CD4-positive, alpha-beta T cell treated with Interleukin-15 for 4 hours (primary cell): Measurements from ENCODE around the gene CNNM2.

Experiments used
- DNase-seq: peaks from one replicate; pipeline ENCODE4 v3.0.0-alpha.2; 2020; ENCODE audit warnings: low spot score

Gene CNNM2

DNA sequence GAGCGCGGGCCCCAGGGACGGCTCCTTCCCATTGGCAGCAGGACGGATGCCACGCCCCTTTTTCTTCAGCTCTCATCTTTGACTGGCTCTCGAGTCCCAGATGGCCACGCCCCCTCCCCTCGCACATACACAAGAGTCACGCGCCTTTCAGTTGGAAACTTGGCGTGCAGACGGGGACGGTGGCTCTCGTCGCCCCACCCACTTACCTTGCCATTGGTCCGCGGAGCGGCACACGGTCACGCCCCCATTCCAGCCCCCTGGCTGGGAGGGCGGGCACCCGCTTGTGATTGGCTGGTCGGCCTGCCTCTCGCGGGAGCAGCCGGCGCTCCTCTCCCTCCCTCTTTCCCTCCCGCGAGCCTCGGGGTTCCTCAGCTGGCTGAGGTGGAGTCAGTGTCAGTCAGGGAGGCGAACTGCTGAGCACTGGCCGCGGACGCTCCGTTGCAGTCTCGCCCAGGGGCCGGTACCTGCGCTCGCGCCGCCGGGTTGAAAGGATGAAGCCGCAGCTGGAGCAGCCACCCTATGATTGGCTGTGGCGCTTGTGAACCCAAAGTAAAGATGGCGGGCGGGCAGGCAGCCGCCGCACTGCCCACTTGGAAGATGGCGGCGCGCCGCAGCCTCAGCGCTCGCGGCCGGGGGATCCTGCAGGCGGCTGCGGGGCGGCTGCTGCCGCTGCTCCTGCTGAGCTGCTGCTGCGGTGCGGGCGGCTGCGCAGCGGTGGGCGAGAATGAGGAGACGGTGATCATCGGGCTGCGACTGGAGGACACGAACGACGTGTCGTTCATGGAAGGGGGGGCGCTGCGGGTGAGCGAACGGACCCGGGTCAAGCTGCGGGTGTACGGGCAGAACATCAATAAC is at the start of gene CNNM2:
Gene CNNM2, plus strand, starts transcription at position 333 of the 855 bp plus-strand sequence. Its CDS starts 187 bp downstream, at position 520.
- peak; percentile 100 for DNase-seq

DNA sequence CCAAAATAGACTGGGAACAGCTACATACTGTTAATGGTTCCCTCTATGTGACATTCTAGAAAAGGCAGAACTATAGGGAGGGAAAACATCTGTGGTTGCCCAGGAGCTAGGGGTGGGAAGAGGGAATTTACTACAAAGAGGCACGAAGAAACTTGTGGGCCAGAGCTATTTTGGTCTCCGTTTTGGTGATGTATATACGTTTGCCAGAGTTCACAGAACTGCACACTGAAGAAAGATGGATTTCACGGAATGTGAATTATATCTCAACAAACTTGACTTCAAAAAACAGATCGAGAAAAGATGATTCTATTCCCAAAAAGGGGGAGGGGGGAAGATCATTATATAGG is 49.2 kb upstream of the CNNM2 start:
- no peak for DNase-seq

DNA sequence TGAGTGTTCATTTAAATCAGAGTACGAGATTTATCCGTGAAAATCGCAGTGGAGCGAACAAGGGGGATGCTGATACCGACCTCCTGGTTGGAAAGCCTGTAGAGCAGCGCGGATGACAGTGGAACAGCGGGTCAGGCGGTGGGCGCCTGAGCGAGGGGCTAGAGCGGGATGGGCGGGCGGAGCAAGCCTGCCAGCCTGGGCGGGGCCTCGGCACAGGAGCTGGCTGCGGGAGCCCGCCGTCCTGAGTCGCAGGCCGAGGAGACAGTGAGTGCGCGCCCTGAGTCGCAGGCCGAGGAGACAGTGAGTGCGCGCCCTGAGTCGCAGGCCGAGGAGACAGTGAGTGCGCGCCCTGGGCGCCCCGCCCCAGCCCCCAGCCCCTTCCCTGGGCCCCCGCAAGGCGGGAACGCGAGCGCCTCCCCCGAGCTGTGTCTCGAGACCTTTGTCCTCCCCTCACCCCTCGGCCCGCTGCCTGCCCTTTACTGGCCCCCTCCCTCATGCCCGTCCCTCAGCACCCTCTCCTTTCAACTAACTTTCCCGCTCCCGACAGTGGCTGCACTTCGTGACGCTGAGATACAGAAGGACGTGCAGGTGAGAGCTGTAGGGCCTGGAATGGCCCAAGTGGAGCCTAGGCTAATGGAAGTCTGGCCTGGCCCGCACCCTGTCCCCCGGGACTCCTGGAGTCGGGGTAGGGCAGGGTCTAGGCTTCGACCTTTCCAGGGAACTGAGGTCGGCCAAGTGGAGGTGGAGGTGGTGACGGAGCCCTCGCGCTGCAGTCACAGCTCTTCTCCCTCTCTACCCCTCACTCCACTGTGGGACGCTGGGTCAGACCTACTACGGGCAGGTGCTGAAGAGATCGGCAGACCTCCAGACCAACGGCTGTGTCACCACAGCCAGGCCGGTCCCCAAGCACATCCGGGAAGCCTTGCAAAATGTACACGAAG is 48.6 kb upstream of the CNNM2 start, which contains the start of gene AS3MT:
Gene AS3MT, plus strand, starts transcription at position 213 of the 941 bp plus-strand sequence. Its CDS starts 123 bp downstream, at position 336.
- DNase-seq: no peak

DNA sequence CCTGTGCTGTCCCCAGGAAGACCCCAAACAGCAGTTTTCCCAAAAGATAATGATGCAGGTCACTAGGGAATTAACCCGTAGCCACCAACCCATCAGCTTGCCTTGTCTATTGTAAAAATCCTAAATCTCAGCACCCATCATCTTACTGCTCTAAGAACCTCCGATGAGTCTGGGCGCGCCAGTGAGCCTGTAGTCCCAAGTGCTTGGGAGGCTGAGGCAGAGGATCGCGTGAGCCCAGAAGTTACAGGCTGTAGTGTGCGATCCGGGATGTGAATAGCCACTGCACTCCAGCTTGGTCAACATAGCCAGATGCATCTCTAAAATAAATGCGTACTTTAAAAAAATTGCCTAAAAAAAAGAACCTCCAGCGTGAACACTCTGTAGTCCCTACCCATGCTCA is 47.9 kb upstream of the CNNM2 start:
- DNase-seq: no peak

- DNase-seq: no peak
Measured at GRCh38 chr10:102872163-102872562, 45.9 kb upstream of the CNNM2 start.

- DNase-seq: no peak
Measured at GRCh38 chr10:102876747-102877153, 41.3 kb upstream of the CNNM2 start.

GRCh38 chr10:102878629-102879028 is 39.5 kb upstream of the CNNM2 start:
- DNase-seq: no peak

GRCh38 chr10:102880256-102880655 is 37.8 kb upstream of the CNNM2 start:
- DNase-seq: no peak

- DNase-seq: no peak
Measured at GRCh38 chr10:102888048-102888447, 30.0 kb upstream of the CNNM2 start.

GRCh38 chr10:102894466-102895213 is 23.5 kb upstream of the CNNM2 start:
- DNase-seq: no peak

- no peak for DNase-seq
Measured at GRCh38 chr10:102900006-102900405, 18.1 kb upstream of the CNNM2 start.

DNA sequence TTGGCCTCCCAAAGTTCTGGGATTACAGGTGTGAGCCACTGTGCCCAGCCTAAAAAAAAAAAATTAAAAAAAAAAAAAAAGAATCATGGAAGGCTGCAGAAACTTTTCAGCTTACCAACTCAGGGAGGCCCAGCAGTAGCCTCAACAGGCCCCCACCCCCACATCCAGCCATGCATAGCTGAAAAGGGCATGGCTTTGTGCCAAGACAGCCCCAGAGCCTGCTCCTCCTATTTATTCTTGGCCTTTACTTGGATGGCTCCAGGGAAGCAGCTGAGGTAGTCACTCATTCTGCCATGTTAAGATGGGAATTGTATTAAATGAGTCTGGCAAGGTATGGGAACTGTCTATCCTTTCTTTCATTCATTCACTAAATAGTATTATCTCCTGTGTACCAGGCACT is 13.7 kb upstream of the CNNM2 start:
- DNase-seq: no peak

DNA sequence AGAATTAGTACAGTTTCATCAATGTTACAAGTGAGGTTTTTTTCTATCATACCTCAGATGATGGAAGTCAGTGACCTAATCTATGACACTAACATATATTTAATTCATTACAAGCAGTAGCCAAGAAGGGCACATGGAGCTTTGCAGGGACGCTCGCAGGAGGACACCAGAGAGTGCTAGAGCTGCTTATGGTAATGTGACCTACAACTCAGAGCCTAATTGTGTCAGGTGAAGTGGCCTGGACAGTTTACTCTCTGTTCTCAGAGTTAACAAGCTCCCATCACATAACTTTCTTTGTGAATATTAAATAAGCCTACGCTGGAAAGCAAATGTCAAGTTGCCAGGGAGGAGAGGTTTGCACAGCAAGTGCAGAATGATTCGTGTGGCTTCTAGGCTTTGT is 11.6 kb upstream of the CNNM2 start:
- no peak for DNase-seq

DNA sequence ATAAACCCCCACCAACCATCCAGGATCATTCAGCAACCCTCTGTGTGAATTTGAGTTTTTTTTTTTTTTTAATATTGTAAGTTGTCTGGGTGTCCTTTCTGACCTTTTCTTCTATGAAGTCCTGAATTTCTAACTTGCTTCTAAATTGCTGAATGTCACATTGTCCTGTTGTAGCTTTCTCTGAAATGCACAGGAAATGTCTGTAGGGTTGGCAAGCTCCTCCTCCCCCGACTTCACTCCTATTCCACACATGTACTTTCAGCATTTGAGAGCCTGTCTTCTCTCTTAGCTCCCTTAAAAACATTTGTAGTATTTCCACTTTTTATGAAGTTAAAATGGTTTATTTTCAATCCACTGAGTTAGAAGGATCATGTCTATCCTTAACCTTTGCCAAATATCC is 3.3 kb upstream of the CNNM2 start:
- no peak for DNase-seq

DNA sequence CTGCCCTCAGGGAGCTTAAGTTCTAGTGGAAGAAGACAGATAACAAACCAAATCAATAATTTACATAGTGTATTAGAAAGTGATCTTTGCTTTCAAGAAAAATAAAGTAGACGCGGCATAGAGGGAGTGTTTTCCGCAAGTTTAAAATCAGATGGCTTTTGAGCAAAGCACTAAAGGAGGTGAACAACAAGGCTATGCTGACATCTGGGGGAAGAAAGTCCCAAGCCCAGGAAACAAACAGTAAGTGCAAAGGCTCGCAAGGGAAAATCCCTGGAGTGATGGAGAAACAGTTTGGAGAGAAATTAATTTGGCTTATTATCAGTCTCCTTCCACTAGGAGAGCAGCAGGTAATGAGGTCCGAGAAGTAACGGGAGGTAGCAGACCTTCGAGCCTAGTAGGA is 1.9 kb upstream of the CNNM2 start:
- DNase-seq: no peak

DNA sequence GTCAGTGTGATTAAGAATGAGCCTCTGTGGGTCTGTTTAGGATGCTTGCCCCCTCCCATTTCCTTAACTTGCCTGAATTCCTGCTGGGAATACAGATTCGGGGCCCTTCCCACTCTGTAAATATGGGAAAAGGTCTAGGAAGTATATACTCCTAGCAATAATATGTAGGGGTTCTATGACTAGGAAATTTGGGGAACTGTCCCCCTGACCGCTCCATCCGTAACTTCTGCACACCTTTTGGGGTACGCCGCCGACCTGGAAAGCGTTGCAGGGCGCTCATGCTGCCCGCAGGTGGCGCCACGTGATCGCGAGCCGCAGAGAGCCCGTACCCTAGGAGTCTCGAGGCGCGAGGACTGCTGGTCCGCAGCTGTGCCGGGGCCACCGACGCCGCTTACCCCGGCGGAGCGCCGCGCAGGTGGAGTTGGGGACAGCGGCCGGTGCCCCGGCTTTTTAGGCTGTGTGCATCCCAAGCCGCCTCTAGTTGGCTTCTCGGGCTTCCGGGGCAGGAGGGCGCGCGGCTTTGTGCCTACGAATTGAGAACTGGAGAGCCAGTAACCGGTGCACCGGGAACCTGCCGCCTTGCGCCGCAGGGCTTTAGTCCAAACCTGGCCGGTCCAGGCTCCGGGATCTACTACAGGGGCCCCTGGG is 656 bp upstream of the CNNM2 start:
- DNase-seq: peak; percentile 79

GRCh38 chr10:102918817-102919245 is 737 bp downstream of the CNNM2 start:
- peak; percentile 21 for DNase-seq

GRCh38 chr10:102919246-102919959 is 1.3 kb downstream of the CNNM2 start:
- DNase-seq: no peak

DNA sequence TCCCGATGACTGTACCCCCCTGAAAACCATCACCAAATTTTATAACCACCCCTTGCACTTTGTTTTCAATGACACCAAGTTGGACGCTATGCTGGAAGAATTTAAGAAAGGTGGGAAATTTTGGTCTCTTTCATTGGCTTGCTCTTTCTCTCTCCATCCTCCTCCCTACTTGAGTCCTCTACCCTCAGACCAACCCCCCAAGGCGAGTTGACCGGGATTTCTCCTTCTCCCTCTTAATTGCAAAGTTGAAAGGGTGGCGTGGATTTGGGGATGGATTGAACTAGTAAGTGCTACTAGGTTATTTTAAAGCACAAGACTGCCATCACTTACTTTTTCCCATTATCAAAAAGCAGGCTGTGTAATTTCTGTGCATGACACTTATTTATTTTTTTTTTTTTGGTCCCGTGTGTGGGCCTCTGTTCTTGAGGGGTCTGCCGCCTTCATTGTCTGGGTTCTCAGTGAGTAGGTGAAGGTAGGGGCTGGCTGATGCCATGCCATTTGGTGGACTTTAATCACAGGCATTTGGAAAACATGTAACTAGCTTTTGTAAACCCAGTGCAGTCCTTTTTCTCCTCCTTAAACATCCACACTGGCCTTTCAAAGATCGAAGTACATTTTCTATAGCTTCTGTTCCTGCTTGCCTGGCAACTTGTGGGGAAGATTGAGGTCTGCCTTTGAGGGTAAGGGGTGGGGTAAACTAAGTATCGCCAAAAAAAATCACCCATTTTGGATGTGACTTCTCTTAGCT is 2.1 kb downstream of the CNNM2 start:
- no peak for DNase-seq

DNA sequence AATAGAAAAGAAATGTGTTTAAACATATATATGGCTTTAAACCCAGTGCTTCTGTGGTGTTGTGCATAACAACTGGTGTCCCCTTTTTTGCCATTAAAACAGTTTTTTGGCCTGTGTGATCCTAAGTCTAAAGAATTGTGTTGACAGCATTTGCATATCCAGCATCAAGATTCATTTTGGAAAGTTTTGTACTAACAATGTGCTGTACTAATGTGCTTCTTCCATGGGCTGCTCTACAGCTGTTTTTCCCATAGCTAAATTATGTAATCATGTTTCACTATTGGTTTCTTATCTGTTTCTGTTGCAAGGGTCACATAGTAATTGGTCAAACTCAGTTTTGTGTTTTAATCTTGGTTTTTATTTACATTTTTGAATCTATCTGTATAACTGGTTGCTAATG is 5.5 kb downstream of the CNNM2 start:
- DNase-seq: no peak
